HPDE6-E6E7 (cell line): ENCODE measurements around the gene GLYATL1.
A peak's percentile ranks its signal among the peaks of the same experiment; 100 is the strongest.

Experiments
- DNase-seq: peaks from one replicate; pipeline ENCODE4 v3.0.0; 2011; ENCODE audit warnings: missing footprints; ENCODE audit errors: extremely low spot score

The GLYATL1 gene, protein sequence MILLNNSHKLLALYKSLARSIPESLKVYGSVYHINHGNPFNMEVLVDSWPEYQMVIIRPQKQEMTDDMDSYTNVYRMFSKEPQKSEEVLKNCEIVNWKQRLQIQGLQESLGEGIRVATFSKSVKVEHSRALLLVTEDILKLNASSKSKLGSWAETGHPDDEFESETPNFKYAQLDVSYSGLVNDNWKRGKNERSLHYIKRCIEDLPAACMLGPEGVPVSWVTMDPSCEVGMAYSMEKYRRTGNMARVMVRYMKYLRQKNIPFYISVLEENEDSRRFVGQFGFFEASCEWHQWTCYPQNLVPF

DNA sequence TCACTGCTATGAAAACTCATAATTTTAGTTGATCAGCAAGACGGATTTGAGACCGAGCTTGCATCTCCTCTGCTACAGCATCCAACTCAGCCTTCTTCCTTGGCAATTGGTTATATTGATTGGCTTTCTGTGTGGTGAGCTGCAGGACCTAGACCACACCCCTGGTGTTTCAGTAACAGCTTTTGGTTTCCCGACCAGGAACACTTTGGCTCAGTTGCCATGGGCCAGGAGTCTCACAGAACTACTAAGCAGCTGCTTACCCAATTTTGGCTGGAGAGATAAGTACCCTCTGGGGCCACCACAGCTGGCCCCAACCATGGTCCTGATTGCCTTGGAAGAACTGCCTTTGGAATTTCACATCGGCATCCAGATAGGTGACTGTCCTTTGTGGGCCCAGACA, at the start of gene GLYATL1:
Gene GLYATL1, plus strand, starts transcription at position 212 of the 400 bp plus-strand sequence. CDS start 7,600 bp downstream, outside the sequence.
- no peak for DNase-seq

GRCh38 chr11:58893899-58894298, 45.4 kb upstream of the GLYATL1 start:
- DNase-seq = no peak

DNA sequence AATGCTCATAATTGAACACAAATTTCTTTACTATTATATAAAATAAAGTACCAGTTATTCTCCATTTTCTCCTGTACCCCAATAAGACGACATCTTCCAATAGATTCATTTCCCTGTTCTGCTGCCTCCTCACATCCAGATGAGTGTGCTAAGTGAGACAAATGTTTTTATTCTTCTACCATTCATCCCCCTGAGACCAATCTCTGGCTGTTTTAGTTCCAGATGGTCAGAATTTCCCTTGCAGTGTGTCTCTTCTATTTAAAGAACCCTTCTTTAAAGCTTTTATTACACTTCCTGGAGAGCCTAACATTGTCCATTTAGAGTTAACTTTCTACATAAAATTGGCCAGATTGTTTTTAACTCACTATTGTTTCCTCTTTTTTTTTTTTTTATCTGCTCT, 41.2 kb upstream of the GLYATL1 start:
- DNase-seq = no peak

GRCh38 chr11:58900479-58901420, 38.5 kb upstream of the GLYATL1 start:
- DNase-seq = peak; percentile 49

GRCh38 chr11:58902881-58903280, 36.4 kb upstream of the GLYATL1 start:
- DNase-seq = no peak

DNA sequence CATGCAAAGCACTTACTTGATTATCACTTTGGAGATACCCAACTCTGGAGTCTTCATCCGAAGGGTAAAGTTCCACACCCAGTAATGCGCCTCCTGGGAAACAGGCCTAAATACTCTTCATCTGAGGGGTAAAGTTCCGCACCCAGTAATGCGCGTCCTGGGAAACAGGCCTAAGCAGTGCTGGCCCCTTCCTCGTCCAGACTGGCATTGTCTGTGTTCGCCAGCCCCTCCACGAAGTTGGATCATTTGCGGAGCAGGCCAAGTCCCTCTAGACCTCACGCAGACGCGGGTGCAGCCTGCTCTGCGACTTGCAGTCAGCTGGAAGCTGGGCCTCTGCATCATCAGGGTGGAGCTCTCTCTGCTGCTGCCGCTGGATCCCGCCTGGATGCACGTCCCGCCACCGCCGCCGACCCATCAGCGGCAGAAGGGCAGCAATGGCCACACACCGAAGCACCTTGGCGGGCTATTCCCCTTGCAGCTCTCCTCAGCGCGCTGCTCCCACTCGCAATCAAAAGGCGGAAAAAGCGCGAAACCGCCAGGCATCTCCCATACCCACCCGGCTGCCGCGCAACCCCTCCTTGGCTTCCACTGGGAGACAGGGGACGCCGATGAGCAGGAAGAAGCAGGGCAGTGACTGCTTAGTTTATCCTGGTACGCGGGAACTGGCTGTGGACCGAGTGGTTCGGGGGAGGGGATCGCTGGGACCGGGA, 34.1 kb upstream of the GLYATL1 start:
- DNase-seq = peak; percentile 23

GRCh38 chr11:58905721-58906547, 33.4 kb upstream of the GLYATL1 start:
- peak; percentile 71 for DNase-seq

GRCh38 chr11:58907780-58908179, 31.5 kb upstream of the GLYATL1 start:
- DNase-seq = no peak

GRCh38 chr11:58912124-58912523, 27.2 kb upstream of the GLYATL1 start:
- DNase-seq = no peak

DNA sequence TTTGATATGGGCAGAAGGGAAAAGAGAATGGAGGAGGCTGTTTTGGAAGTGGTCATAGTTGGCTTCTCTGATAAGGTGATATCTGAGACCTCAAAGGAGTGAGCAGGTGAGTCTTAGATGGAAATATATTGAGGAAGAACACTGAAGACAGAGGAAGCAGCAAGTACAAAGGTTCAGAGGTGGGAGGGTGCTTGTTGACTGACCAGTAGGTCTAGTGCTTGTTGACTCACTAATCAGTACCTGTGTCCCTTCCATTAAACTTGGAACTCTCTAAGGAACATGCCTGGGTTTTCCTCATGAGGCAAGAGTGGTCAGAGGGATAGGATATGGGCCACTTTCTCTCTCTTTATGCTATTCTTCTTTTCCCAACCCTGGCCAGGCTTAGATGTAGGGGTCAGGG, 25.6 kb upstream of the GLYATL1 start:
- no peak for DNase-seq

DNA sequence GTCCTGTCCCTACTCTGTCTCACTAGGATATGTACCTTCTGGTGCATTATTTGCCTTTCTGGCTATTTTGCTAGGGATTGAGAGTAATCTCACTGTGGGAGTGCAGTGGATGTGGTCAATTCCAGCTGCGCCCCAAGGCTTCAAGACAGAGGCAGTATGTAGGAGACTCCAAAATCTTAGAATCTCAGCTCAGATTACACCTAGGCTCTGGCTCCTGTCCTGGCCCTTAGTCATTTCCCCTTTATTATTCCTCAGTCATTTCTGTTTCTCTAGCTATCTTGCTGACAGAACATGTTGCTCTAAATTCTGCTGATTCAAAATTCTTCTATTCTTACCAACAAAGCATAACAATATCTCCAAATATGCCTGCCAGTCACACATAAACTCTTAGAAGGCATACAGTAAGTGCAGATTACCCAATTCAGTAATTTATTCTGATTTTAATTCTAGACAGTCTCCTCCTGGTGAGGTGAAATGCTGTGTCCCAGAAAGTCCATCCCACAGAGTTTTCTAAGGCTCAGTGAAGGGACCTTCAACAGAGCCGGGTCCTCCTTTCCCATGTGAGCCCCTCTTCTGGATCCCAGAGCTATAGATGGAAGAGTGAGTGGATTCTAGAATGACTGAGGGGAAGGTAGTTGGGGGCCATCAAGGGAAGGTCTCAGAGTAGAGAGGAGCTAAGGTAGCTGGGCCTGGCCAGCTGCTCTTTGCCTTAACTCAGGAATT, 24.3 kb upstream of the GLYATL1 start:
- DNase-seq = no peak

DNA sequence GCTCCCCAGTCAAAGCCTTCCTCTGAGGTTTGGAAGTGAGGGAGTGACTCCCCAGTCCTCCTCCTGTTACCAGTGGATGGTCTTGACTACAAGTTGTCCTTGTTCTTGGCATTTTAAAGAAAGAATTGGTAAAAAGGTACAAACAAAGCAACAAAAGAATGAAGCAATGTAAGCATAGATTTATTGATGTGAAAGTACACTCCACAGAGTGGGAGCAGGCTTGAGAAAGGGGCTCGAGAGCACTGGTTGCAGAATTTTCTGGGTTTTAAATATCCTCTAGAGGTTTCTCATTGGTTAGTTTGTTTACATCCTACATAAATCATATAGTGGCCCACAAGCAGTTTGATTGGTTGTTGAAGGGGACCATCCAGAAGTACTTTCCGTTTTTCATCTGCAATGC, 22.7 kb upstream of the GLYATL1 start:
- DNase-seq = no peak

GRCh38 chr11:58917159-58917783, 22.0 kb upstream of the GLYATL1 start:
- no peak for DNase-seq

GRCh38 chr11:58919561-58919960, 19.7 kb upstream of the GLYATL1 start:
- no peak for DNase-seq

DNA sequence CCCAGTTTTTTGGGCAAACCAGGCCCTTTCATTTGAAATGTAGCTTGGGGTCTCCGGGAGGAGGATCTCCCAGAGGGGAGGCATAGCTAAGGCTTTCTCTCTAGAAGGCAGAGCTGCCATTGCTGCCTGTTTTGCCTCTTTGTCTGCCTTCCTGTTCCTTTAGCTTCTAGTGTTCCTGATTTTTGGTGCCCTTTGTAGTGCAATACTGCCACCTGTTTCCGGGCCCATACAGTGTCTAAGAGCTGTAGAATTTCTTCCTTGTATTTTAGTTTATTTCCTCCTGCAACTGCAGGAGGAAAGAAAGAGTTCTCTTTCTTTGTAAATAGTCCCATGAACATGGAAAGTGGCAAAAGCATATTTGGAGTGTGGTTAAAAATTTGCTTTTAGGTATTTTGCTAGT, 19.3 kb upstream of the GLYATL1 start:
- no peak for DNase-seq

DNA sequence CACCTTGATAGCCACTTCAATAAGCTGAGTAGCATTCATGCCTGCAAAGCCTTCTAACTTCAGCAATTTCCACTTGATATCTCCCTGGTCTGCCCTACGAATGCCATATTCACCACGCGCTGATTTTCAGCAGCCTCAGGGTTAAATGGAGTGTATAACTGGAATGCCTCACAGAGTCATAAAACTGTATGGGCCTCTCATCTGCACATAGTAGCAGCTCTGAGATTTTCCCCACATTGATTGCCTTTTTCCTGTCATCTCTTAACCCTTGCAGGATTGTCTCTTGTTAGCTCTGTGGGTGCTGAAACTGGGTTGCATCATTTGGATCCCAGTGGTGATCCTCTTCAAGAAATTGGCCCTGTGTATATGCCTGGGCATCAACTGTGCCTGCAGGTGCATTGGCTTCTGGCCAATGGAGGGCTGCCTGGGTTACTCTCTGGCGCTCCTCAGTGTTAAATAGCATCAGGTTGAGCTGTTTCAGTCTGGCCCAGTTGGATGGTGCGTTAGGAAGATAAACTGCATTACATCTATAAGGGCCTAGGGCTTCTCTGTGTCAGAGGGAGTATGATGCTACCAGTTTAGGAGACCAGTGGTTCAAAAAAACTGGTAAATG, 17.4 kb upstream of the GLYATL1 start:
- no peak for DNase-seq

DNA sequence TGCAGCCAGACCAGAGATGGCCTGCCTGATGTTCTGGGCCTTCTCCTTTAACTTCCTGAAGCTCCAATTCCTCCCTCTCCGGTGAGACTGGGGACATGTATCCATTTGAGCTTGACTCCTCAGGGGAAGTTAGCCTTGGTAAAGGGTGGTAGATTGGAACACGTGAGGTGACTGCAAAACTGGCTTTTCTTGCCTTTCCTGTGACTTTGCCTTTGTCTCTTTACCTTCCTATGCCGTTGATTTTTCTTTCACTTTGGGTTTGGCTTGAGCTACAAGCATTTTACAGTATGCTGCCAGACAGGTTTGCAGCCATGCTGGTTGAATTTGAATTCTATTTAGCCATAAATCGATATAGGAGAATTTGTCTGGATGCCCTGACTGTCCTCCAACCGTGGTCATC, 16.8 kb upstream of the GLYATL1 start:
- DNase-seq = no peak

DNA sequence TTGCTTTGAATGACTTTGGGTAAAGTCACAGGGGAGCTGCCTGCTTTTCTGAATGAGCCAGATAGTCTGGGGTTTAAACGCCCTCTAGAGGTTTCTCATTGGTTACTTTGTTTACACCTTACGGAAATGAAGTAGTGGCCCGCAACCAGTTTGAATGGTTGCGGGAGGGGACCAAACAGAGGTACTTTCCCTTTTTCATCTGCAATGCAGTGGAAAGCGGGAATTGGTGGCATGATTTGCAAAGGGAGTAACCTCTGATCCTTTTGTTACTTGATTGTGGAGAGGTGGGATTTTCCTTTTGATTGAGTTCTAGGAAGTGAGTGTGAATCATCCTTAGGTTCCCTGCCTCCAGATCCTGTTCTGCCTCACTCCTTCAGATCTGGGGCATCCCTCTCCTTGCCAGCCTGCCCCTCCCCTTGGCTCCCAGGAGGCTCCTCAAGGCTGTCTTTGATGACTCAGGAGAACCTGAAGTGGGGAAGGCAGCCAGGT, 15.9 kb upstream of the GLYATL1 start:
- DNase-seq = peak; percentile 51

DNA sequence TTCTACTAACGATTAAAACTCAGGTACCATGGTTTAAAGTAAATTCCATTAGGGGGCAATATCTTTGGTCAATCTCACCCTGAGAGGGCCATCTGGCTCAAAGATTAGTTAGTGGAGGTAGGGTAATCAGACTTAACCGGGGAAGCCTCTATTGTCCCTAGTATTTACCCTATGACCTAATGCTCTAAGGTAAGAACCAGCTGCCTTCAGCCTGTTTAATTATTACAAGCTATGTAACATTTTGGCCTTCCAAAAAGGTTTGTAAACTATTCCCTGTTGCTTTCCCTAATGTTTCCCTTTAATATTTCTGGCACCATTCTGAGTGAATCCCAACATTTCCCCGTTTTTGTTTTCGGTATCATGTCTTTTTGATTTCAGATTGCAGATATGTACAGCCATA, 15.1 kb upstream of the GLYATL1 start:
- no peak for DNase-seq

DNA sequence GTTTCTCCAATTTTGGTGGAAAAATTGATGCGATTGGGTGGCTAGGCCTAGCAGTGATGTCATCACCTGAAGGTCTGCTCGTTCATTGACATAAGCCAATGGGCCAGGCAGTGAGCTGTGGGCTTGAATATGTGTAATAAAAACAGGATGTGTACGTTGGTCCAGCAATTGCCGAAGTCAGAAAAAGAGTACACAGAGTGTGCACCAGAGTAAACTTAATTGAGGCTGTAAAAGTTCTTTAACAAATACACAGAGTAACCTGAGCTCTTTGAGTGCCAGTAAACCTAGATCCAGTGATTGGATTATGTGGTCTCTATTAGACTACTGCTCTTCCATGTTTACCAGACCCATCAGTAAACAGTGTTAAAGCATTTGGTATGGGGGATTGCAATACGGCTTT, 13.0 kb upstream of the GLYATL1 start:
- no peak for DNase-seq
